OCI-LY3 (cell line): Measurements from ENCODE around the gene UAP1L1.
"Not testable (repeated sequence)": the region's sequence is repeated elsewhere in the genome, so short reads cannot be mapped to it uniquely, and the experiment has no call there.

Source experiments
- H2AFZ ChIP-seq: fragments of 200-600, 300-600 bp; shearing (Covaris generic); 2 replicates; pipeline ENCODE4 v1.6.0; 2014; ENCODE audit warnings: antibody characterized with exemption, low read depth, low read length
- H3K27ac ChIP-seq: fragments of 200-600, 300-600 bp; sonication (generic); 2 replicates; pipeline ENCODE4 v1.5.1; 2014; ENCODE audit warnings: mild to moderate bottlenecking, low read length, moderate library complexity, mixed read lengths
- H3K27me3 ChIP-seq: fragments of 200-600, 300-600 bp; sonication (generic); 2 replicates; pipeline ENCODE4 v1.6.1; 2014; ENCODE audit warnings: low read depth, low read length, mixed read lengths
- H3K36me3 ChIP-seq: fragments of 200-600, 300-600 bp; sonication (generic); replicated peaks from 2 replicates; pipeline ENCODE3; 2014; ENCODE audit warnings: low read depth, low read length, mixed read lengths
- H3K4me1 ChIP-seq: fragments of 300-600, 200-600 bp; sonication (generic); 2 replicates; pipeline ENCODE4 v1.6.1; 2014; ENCODE audit warnings: low read length, mixed read lengths
- H3K4me2 ChIP-seq: fragments of 200-600, 300-600 bp; sonication (generic); 2 replicates; pipeline ENCODE4 v1.6.1; 2014; ENCODE audit warnings: low read length, mixed read lengths
- H3K4me3 ChIP-seq: fragments of 300-600, 200-600 bp; sonication (generic); 2 replicates; pipeline ENCODE4 v1.5.1; 2014; ENCODE audit warnings: antibody characterized with exemption, mild to moderate bottlenecking, low read length, moderate library complexity
- H3K79me2 ChIP-seq: fragments of 300-600, 200-600 bp; shearing (Covaris generic); 2 replicates; pipeline ENCODE4 v1.6.1; 2014; ENCODE audit warnings: mild to moderate bottlenecking, low read length, mixed read lengths
- H3K9ac ChIP-seq: fragments of 300-600, 200-600 bp; shearing (Covaris generic); 2 replicates; pipeline ENCODE4 v1.6.0; 2014; ENCODE audit warnings: mild to moderate bottlenecking, low read length, moderate library complexity
- H3K9me3 ChIP-seq: fragments of 200-600, 300-600 bp; shearing (Covaris generic); 2 replicates; pipeline ENCODE4 v1.6.1; 2014; ENCODE audit warnings: low read length, mixed read lengths; ENCODE audit not compliant: insufficient read depth
- H4K20me1 ChIP-seq: fragments of 200-600, 300-600 bp; sonication (generic); 2 replicates; pipeline ENCODE4 v1.6.1; 2016; ENCODE audit warnings: low read length, mixed read lengths; ENCODE audit not compliant: insufficient read depth
- CTCF ChIP-seq: fragments of 200-600, 300-600 bp; sonication (generic); IDR thresholded peaks from 2 replicates; pipeline ENCODE4 v1.5.1; 2014; ENCODE audit warnings: antibody characterized with exemption, low read length, low read depth
- EZH2phosphoT487 ChIP-seq: fragments of 200-600 bp; shearing (Covaris generic); IDR thresholded peaks from 2 replicates; pipeline ENCODE4 v1.6.1; 2018; ENCODE audit warnings: antibody characterized with exemption, mixed run types, low read depth

UAP1L1 gene

GRCh38 chr9:137030006-137030405 is 47.3 kb upstream of the UAP1L1 start:
- H3K9ac ChIP-seq, result no peak overlapping the region
- peaks cover 6% of the 10 kb centered on the region for H3K27me3 ChIP-seq
- peaks cover 43% of the 10 kb centered on the region for H3K4me1 ChIP-seq
- no peak overlapping the region for H2AFZ ChIP-seq
- no peaks in the 10 kb centered on the region for H3K36me3 ChIP-seq
- H3K79me2 ChIP-seq, result no peaks in the 10 kb centered on the region
- no peak overlapping the region for H3K27ac ChIP-seq
- no peak overlapping the region for H3K4me3 ChIP-seq
- H3K4me2 ChIP-seq, result no peak overlapping the region
- TF ChIP-seq EZH2phosphoT487 (no peak), CTCF (no peak)
- no peaks in the 10 kb centered on the region for H4K20me1 ChIP-seq
- no peaks in the 10 kb centered on the region for H3K9me3 ChIP-seq

GRCh38 chr9:137030538-137031527 is 46.5 kb upstream of the UAP1L1 start:
- Histone ChIP-seq H3K36me3 (no peaks in the 10 kb centered on the region), H3K9ac (no peak overlapping the region), H3K27me3 (peaks cover 6% of the 10 kb centered on the region), H3K4me2 (no peak overlapping the region), H3K4me3 (no peak overlapping the region), H2AFZ (no peak overlapping the region), H3K9me3 (no peaks in the 10 kb centered on the region), H3K4me1 (peaks cover 46% of the 10 kb centered on the region), H3K27ac (no peak overlapping the region), H4K20me1 (no peaks in the 10 kb centered on the region), H3K79me2 (no peaks in the 10 kb centered on the region)
- TF ChIP-seq EZH2phosphoT487 (no peak), CTCF (no peak)

- Histone ChIP-seq H3K79me2 (no peaks in the 10 kb centered on the region), H3K9me3 (no peaks in the 10 kb centered on the region), H4K20me1 (no peaks in the 10 kb centered on the region), H3K4me1 (peaks cover 44% of the 10 kb centered on the region), H3K36me3 (no peaks in the 10 kb centered on the region), H3K9ac (peak within 1 kb of the TSS; percentile 13; the same call in 1 of the 2 replicates), H3K27ac (no peak within 1 kb of the TSS), H3K4me3 (peak within 1 kb of the TSS; percentile 19; the same call in 1 of the 2 replicates), H2AFZ (no peak within 1 kb of the TSS), H3K27me3 (peaks cover 5% of the 10 kb centered on the region), H3K4me2 (peak within 1 kb of the TSS; percentile 48)
- TF ChIP-seq EZH2phosphoT487 (no peak), CTCF (no peak)
Observed at GRCh38 chr9:137031904-137032640, 45.2 kb upstream of the UAP1L1 start, which contains the start of gene FUT7. Gene FUT7 (minus strand): TSS chr9:137032088. CDS start chr9:137031991, 97 bp downstream.

GRCh38 chr9:137032858-137033257 is 44.5 kb upstream of the UAP1L1 start:
- Histone ChIP-seq H3K27me3 (no peaks in the 10 kb centered on the region), H3K27ac (no peak overlapping the region), H3K4me3 (peak overlapping the region; percentile 19; the same call in 1 of the 2 replicates), H2AFZ (no peak overlapping the region), H3K4me1 (peaks cover 40% of the 10 kb centered on the region), H3K79me2 (no peaks in the 10 kb centered on the region), H3K36me3 (no peaks in the 10 kb centered on the region), H4K20me1 (no peaks in the 10 kb centered on the region), H3K4me2 (peak overlapping the region; percentile 48; the same call in 1 of the 2 replicates), H3K9me3 (no peaks in the 10 kb centered on the region), H3K9ac (peak overlapping the region; percentile 13; the same call in 1 of the 2 replicates)
- TF ChIP-seq CTCF (no peak), EZH2phosphoT487 (no peak)

GRCh38 chr9:137033481-137033880 is 43.8 kb upstream of the UAP1L1 start:
- not testable (repeated sequence) for H3K79me2 ChIP-seq, H3K4me2 ChIP-seq, H4K20me1 ChIP-seq, H3K9ac ChIP-seq, H3K36me3 ChIP-seq, H3K27me3 ChIP-seq, H2AFZ ChIP-seq, H3K9me3 ChIP-seq, H3K4me3 ChIP-seq, H3K27ac ChIP-seq
- peaks cover 40% of the 10 kb centered on the region for H3K4me1 ChIP-seq
